Occipital lobe (tissue), 2 donors: ENCODE data around the gene WDR47. TPM values are rescaled to one million over a fixed set of nuclear protein-coding genes. Genes with fewer than 3 reads are reported as not detected.

ENCODE experiments used
- DNase-seq: peaks from one replicate; lab custom pipeline; 2025; lab: John Stamatoyannopoulos, UW
- total RNA-seq: library from RNA; depleted of rRNA; stranded (reverse); fragments of >200 nt; gene quantifications from one replicate; pipeline ENCODE4 v1.2.3, GENCODE V29; 2014

WDR47 gene
- total RNA-seq: 285 TPM

DNA sequence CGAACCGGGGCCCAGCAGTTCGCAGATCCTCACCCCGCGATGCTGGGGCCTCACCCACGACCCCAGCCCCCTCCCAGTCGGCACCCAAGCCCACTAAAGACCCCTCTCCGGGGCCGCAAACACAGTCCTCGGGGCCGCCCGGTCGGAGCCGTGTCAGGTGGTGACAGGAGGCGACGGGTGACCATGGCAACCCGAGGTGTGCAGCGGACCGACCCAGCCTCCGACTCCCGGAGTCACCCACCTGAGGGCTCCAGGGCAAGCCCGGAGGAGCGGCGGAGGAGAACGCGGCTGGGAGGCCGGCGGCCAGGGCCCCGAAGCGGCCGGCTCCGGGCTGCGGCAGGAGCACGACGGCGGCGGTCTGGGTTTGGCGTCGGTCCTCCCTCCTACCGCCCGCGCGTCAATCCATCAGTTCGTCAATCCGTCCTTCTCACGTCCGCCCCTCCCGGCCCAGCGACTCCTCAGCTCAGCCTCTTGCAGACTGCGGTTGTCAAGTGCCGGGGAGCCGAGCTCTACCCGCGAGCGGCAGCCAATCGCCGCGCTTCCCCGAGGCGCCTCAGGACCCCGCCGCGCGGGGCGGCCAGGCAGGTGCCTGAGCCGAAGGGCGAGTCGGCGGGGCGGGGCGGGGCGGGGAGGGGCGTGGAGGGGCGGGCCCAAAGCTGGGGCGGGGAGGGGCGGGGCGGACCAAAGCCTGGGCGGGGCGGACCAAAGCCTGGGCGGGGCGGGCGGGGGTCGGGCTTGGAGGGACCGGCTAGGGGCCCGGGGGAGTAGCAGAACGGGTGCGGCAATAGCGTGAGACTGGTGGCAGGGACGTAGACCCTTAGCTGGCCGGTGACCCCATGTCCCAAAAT, at the start of gene WDR47:
TSS of gene WDR47 (minus strand) at position 482 of the 848 bp plus-strand sequence. CDS start 18,590 bp downstream, outside the sequence.
- peak; percentile 95 for DNase-seq

DNA sequence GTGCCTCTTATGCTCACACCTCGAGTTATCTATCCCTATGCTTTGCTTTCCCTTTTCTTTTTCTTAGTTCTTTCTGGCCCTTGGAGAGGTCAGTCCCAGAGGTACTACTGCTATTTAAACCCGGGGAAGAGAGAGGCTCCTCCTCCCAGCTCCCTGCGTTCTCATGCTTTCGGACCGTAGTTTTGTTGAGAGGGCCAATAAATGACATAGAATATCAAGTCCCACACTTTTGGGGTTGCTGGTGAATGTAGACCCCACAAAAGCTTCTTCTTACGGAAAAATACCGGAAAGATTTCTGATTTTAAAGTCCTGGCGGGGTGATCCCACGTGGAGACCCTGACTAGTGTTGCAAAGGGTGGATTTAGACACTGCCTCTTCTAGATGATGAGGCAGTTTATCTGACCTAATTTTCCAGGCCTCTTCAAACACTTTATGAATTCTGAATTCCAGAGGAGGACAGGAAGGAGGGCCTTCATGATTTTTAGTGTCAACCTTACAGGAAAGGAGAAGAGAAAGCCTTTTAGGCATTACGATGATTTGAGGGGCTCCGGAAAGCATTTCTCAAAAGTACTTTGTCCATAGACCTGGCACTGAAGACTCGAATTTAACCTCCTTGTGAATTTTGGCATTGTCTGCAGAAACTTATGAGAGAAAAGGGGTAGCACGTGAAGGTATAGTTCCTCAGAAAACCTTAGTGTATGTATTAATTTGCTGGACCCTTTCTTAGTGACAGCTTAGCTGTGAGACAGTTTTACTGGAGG, 49.4 kb upstream of the WDR47 start:
- no peak for DNase-seq

DNA sequence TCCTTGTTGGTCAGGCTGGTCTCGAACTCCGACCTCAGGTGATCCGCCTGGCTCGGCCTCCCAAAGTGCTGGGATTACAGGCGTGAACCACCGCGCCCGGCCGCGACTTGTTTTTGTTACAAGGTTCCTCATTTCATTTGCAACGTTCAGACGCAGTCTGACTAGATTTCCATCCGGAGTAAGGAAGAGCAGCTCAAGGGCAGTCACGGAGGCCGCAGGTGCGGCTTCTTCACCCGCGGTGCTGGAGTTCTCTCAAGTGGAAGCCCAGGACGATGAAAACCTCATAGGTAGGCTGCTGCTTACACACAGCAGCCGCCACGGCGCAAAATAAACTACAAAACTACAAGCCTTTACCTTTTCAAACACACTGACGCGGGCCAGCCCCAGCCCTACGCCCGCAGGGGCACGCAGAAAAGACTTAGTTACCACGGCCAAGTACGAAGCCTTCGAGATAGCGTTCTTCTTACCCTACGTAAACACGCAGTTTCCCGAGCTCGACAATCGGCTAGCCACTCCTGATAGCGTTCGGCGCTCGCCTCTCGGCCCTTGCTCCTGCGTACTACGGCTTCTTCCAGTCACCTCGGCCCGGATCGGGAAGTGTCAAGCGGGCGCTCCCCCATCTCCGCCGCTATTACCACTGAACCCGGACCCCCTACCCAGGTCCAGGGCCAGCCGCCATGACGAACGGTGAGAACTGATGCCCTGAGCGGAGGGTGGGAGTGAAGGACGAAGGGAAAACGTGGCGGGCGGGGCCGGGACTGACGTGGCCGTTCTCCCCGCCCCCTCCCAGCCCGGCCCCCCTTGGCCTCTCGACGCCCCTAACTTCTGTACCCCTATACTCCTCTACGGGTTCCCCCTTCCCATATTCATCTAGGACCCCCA, 48.5 kb upstream of the WDR47 start, which contains the start of gene TMEM167B:
TSS of gene TMEM167B (plus strand) at position 569 of the 882 bp plus-strand sequence. CDS start at position 678, 109 bp downstream.
- DNase-seq: peak; percentile 88

DNA sequence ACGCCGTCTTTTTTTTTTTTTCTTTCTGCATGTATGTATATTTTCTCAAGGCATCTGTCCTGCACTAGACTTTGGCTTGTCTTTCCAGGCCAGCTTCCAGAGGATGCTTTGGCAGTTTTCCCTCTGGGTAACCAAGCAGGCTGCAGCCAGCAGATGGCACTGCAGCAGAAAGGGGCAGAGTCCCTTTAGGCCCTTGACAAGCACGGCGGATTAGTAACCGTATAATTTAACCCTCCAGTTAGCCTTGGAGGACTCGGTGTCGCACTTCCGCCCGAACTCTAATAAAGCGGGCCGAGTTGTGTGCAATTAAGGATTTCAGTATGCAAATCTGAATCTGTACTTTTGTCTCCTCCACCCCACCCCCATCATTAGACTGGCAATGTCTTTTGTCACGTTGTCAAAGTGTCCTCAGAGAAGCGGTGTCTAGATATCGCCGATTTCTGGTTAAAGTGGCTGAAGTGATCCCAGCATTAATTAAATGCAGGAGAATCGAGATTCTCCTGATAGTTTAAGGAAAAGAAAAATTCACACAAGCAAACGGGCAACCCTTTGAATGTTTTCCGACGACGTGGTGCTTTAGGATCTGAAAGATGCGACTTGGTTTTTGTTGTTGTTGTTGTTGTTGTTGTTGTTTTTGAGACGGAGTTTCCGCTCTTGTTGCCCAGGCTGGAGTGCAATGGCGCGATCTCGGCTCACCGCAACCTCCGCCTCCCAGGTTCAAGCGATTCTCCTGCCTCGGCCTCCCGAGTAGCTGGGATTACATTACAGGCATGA, 47.5 kb upstream of the WDR47 start:
- peak; percentile 79 for DNase-seq

DNA sequence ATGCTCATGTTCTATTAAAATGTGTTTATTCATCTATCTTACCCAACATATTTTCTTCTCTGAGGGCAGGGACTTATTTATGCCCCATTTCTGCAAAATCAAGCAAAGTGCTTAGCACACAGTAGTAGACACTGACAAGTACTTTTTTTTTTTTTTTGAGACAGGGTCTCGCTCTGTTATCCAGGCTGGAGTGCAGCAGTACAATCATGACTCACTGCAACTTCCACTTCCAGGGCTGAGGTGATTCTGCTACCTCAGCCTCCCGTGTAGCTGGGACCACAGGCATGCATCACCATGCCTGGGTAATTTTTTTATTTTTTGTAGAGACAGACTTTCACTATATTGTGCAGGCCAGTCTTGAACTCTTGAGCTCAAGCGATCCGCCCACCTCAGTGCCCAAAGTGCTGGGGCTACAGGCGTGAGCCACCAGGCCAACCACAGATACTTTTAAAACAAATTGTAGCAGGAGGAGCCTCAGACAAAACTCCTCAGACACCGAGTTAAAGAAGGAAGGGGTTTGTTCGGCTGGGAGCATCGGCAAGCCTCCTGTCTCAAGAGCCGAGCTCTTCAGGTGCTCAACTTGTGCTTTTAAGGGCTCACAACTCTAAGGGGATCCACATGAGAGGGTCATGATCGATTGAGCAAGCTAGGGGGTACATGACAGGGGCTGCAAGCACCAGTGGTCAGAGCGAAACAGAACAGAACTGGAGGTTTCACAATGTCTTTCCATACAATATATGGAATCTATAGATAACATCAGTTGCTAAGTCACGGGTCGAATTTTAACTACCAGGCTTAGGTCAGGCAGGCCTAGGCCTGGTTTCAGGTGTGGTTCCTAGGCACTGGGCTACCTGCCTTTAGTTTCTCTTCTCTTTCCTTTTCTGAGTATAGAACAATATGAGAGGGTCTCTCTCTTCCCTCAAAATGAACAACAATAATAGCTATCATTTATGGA, 42.9 kb upstream of the WDR47 start:
- DNase-seq: no peak

DNA sequence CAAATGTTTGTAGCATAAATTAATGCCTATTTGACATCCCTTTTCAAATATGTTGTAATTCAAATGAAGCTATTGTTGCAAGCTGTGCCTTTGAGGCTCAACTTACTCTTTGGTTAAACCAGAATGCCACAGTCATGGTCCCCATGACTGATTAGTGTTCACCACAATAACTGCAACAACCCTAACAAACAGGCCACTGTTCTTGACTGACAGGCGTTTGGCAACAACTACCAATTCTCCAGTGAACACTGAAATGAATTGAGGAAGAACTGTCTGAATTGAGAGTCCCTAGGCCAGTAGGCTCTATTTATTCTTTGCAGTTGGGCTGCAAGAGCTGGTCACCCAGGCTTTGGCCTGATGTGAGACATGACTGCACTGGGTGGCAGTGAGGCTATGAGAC, 42.0 kb upstream of the WDR47 start:
- DNase-seq: peak; percentile 57

DNA sequence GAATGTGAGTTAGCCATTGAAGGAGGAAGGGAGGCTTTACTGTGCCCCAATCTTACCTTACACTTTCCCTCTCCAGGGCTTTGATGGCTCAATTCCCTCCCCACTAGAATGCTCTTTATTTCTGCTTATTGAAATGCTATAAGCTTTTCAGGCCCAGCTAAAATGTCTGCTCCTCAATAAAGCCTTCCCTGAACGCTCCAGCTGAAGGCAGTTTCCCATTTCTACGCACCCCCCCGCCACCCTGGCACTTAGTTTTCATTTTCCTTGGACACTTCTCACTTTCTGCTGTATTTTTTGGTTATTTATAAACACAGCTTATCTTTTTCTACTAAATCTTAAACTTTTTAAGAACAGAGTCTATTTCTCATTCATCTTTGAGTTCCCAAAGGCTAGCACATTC, 41.6 kb upstream of the WDR47 start:
- no peak for DNase-seq

DNA sequence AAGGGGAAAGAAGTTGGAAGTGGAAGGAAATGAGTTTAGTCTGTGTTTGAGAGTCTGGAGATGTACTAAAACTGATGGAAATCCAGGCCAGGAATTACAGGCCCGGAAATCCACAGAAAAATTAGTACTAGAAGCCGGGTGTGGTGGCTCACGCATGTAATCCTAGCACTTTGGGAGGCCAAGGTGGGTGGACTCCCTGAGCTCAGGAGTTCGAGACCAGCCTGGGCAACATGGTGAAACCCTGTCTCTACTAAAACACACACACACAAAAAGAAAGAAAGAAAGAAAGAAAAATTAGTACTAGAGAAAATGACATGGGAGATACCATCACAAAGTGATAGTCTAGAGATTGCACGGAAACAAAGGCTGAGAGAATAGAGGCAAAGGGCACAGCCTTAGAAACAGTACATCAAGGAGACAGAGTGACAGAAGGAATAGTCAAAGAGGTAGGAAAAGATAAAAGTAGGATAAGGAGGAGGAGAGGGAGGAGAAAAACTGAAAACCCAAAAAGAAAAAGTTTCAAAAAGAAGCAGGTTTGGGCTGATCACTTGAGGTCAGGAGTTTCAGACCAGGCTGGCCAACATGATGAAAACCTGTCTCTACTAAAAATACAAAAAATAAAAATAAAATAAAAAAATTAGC, 38.7 kb upstream of the WDR47 start:
- DNase-seq: no peak

DNA sequence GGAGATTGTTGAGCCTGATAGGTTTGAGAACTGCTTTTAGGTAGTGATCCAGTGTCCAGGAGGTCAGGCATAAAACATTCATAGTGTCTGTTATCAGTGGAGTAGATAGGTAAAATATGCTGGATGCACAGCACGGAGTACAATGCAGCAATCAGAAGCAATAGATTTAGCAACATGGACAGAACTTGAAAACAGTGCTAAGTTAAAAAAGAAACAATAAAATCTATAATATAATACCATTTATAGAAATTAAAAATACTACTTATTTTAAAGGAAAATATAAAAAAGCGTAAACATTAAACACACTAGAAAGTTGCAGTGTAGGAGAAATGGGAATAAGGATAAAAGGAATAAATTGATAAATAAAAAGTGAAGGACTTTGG, 37.3 kb upstream of the WDR47 start:
- no peak for DNase-seq

DNA sequence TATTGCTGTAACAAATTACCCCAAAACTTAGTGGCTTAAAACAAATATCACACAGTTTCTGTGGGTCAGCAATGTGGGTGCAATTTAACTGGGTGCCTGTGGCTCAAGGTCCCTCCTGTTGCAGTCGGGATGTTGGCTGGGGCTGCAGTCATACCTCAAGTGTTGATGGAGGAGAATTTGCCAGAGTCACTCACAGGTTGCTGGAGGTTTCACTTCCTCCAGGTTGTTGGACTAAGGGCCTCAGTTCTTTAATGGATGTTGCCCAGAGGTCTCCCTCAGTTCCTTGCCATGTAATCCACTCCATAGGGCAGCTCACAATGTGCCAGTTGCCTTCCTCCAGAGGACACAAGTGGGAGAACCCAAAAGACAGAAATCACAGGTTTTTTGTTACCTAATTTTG, 36.4 kb upstream of the WDR47 start:
- no peak for DNase-seq

DNA sequence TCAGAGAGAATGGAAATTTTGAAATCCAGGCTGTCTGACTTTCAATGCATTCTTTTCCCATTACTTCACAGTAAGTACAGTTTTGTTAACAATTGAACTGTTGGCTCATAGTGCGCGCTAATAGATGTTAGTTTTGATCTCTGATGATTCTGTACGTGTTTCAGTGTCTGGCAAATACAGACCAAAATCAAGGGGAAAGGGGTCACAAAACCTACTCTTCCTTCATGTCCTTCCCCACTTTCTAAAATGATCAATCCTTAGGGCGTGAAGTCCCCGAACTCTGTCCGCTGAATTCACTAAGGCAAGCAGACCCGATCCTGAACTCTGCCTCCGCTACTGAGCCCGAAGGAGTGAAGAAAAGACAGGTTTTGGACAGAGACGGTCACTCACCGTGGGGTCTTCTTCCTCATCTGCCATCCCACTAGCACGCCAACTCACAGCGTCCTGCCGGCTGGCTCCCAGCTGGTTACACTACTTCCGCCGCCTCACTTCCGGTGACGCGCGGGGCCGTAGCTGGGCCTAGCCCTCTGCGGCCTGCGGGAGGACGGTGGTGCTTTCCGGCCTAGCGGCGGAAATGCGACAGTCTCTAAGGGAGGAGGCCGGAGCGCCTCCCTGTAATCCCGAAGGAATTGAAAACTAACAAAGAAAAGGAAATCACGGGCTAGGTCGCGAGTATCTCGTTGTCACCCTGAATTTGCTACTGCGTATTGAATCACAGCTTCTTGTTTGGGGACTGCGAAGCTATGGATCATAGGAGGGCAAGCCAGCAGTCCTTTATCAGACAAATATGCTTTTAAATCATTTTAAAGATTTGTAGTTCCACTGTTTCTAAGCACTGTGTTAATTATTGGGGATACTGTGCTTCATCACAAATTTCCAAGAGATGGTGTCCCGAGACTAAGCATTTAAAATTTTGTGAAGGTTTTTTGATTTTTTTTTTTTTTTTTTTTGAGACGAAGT, 33.9 kb upstream of the WDR47 start, which contains the start of gene TAF13:
TSS of gene TAF13 (minus strand) at position 473 of the 960 bp plus-strand sequence. CDS start at position 417, 56 bp downstream.
- DNase-seq: peak; percentile 94

DNA sequence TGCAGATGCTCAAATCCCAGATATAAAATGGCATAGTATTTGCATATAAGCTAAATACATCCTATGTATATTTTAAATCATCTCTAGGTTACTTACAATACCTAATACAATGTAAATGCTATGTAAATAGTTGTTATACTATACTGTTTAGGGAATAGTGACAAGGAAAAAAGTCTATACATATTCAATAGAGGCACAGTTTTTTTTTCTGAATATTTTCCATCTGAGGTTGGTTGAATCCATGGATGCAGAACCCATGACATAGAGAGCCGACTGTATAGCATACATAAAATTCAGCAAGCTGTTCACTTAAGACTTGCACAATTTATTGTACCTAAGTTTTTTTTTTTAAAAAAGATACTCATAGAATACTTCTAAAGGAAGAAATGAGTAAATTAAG, 27.4 kb upstream of the WDR47 start:
- DNase-seq: no peak

DNA sequence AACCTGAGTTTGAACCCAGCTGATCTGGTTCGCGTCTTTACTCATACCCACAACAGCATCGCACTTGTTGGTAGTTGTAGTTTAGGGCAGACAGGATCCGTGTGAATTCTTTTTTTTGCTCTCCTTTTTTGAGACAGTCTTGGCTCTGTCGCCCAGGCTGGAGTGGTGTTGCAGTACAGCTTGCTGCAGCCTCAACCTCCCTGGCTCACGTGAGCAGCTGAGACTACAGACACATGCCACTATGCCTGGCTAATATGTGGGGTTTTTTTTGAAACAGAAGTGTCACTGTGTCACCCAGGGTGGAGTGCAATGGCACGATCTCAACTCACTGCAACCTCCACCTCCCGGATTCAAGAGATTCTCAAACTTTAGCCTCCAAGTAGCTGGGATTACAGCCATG, 26.0 kb upstream of the WDR47 start:
- no peak for DNase-seq

DNA sequence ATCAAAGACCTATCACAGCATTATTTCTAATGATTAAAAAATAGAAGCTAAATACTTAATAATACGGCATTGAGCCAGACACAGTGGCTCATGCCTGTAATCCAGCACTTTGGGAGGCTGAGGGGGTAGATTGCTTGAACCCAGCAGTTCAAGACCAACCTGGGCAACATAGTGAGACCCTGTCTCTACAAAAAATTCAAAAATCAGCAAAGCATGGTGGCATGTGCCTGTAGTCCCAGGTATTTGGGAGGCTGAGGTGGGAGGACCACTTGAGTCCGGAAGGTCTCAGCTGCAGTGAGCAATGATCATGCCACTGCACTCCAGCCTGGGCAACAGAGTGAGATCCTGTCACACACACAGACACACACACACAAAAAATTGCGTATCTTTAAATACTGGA, 23.2 kb upstream of the WDR47 start:
- no peak for DNase-seq

DNA sequence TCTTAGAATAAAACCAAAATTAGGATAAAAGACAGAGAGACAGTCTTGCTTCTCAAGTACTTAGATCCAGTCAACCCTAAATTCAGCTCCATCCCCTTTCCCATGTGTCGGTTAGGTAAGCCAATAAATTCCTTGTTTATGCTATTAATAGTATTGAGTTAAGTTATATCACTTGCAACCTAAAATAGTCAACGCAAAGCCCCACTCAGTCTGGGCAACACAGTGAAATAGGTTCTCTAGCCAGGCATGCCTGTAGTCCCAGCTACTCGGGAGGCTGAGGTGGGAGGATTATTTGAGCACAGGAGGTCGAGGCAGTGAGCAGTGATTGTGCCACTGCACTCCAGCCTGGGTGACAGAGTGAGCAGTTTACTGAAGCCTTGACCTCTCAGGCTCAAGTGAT, 19.3 kb upstream of the WDR47 start:
- DNase-seq: no peak

DNA sequence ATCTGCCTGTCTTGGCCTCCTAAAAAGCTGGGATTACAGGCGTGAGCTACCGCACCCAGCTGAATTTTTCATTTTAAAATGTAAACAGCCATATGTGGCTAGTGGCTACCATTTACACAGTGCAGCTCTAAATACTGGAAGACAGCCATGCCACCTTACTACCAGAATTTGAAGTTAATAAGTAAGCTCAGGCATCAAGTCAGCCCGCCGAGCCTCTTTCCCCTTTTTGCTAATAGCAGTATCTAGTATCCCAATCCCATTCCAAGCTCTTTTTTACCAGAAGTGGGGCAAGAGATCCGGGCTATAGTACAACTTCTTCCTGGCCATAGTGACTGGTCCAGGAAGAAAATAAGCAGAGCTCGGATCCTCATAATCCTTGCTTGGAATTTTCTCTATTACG, 18.8 kb upstream of the WDR47 start:
- no peak for DNase-seq

DNA sequence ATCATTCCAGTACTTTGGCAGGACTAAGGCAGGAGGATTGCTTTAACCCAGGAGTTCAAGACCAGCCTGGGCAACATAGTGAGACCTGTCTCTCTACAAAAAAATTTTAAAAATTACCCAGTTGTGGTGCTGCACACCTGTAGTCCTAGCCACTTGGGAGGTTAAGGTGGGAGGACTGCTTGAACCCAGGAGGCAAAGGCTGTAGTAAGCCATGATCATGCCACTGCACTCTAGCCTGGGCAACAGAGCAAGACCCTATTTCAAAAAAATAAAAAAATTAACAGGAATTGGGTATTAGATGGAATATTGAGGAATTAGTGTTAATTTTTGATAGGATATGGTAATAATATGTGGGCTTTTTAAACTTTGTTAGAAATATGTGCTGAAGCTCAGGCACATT, 17.1 kb upstream of the WDR47 start:
- no peak for DNase-seq

DNA sequence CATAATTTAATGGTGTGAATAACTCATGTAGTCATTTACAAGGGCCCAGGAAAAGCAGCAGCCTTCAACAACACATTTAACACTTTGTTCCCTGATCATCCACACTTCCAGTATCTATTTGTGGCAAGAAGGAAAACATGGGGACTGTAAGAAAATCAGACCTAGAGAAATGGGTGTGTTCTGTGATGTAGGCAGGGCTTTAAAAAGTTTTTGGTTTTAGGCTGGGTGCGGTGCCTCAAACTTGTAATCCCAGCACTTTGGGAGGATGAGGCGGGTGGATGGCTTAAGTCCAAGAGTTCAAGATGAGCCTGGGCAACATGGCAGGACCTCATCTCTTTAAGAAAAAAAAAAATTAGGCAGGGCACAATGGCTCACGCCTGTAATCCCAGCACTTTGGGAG, 14.2 kb upstream of the WDR47 start:
- DNase-seq: no peak
